Prostate gland (tissue), 2 donors: ENCODE results near the gene SGF29.

Experiments
- POLR2A ChIP-seq: fragments of 450-650 bp; IDR thresholded peaks from one replicate; pipeline ENCODE4 v1.6.1; 2016; ENCODE audit warnings: antibody characterized with exemption, mild to moderate bottlenecking
- POLR2AphosphoS5 ChIP-seq: sonication (generic); formaldehyde crosslinking; IDR thresholded peaks from one replicate; pipeline ENCODE4 v1.6.1; 2017; ENCODE audit warnings: antibody characterized with exemption
- TF ChIP-seq, protein P1 (sequence below), 4 experiments: fragments of 200-600 bp in 2 of 4; fragments of 450-650 bp in 2 of 4; sonication (generic) in 2 of 4; IDR thresholded peaks; 1 replicate in 3 of 4; 2 replicates in 1 of 4; pipeline ENCODE4 v1.5.1; 2016 to 2019; ENCODE audit warnings: antibody characterized with exemption in 4 of 4, mild to moderate bottlenecking in 2 of 4, moderate library complexity in 2 of 4

- no peak for TF ChIP-seq POLR2A
- TF ChIP-seq, protein P1, sequence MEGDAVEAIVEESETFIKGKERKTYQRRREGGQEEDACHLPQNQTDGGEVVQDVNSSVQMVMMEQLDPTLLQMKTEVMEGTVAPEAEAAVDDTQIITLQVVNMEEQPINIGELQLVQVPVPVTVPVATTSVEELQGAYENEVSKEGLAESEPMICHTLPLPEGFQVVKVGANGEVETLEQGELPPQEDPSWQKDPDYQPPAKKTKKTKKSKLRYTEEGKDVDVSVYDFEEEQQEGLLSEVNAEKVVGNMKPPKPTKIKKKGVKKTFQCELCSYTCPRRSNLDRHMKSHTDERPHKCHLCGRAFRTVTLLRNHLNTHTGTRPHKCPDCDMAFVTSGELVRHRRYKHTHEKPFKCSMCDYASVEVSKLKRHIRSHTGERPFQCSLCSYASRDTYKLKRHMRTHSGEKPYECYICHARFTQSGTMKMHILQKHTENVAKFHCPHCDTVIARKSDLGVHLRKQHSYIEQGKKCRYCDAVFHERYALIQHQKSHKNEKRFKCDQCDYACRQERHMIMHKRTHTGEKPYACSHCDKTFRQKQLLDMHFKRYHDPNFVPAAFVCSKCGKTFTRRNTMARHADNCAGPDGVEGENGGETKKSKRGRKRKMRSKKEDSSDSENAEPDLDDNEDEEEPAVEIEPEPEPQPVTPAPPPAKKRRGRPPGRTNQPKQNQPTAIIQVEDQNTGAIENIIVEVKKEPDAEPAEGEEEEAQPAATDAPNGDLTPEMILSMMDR (IDR thresholded peaks at IDR 0.05) = no peak
- no peak for TF ChIP-seq POLR2AphosphoS5
Observed at GRCh38 chr16:28596115-28596630, 42.5 kb downstream of the SGF29 start.
